DMS 273 treated with DMSO at 0.1 percent for 48 hours (cell line): Measurements from ENCODE around the gene ITGA5.

ENCODE experiments used
- DNase-seq: peaks from one replicate; lab custom pipeline; 2025; lab: John Stamatoyannopoulos, UW

The ITGA5 gene

DNA sequence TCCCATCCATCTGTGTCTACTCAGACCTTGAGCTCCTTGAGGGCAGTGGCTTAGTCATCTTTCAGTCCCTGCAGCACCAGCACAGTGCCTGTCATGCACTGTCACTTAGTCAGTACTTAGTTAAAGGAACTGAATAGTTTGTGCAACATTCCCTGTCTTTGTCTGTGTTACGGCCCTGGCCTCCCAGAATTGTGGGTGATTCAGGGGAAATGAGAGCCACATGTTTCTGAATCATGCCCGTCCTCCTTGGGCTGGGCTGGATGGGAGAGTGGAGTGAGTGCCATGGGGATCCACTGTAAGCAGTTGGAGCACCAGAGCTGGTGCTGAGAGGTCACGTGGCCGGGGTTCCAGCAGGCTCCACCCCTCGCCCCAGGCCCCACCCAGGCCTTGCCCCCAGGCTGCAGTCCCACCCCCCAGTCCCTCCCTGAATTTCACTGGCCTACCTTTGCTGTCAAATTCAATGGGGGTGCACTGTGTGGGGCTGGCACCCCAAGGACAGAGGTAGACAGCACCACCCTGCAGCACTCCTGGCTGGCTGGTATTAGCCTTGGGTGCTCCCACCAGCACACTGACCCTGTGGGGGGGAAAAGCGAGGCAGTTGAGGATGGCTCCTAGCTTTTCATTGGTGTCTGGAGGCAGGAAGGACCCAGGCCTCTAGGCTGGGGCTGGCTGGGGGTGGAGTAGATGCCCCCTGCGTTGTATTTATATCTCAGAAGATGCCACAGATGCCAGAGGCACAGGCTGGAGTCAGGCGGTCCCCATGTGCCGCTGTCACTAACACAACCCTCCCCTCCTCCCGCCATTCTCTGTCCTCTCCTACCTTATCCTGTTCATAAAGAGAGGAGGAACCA, 7.5 kb downstream of the ITGA5 start:
- no peak for DNase-seq

DNA sequence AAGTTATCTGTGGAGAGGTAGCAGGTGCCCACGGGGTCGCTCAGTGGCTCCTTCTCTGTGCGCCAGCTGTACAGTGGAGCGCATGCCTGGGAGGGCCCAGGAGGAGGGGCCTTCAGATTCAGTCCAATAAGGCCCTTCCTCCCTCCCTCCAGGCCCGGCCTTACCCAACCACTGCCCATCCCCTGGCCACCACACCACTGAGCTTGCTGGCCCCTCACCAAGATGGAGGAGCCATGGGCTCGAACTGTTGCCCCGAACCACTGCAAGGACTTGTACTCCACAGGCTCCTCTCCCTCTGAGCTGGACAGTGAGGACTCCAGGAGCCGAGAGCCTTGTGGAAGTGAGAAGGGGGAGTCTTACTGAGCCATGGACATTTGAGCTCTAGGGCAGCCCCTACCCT, 9.8 kb downstream of the ITGA5 start:
- DNase-seq: no peak

DNA sequence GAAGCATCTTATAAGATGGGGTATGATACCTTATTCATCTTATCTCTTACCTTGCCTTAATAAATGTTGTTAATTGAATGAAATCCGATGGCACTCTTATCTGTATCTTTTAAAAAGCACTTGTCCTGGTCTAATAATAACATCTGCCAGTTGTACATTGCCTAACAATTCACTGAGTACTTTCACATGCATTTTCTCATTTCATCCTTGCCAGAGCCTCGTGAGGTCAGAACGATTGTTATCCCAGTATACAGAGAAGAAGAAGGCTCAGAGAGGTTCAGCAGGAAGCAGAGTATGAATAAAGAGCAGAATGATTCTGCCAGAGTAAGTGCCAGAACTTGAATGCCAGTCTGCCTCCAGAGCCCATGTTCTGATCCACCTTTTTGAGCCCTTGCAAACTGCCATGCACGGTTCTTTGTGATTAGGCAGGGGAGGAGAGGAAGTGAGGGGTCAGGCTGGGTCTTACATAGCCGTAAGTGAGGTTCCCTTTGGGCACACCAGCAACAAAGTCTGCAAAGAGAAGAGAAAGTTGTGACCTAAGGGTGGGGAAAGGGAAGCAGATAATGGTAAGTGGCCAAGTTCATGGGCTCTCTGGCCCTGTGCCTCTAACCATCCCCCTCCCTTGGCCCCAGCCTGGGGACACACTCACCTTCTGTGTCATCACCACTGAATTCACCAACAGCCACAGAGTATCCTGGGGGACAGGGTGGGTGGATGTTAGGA, 11.7 kb downstream of the ITGA5 start:
- no peak for DNase-seq

GRCh38 chr12:54405573-54405972, 13.5 kb downstream of the ITGA5 start:
- no peak for DNase-seq

- DNase-seq: no peak
Observed at GRCh38 chr12:54405106-54405505, 14.0 kb downstream of the ITGA5 start.

- no peak for DNase-seq
Observed at GRCh38 chr12:54404061-54405004, 14.7 kb downstream of the ITGA5 start.

DNA sequence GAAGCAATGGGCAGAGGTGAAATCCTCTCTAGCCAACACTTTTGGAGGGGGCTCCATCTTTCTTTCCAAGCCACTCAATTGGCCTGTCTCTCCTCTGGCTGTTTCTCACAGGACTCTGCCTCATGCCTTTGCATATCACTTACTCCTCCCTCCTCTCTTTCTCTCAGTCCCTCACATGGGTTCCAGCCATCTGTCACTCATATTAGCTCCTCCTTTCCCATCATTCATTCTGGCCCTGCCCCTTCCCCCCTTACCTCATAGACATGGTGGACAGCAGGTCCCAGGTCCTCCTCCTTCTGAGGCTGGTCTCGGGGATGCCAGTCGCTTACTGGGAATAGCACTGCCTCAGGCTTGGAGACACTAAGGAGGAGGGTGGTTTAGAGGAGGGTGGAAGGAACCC, 17.9 kb downstream of the ITGA5 start:
- DNase-seq: no peak

GRCh38 chr12:54398995-54399793, 19.9 kb downstream of the ITGA5 start:
- DNase-seq: no peak

GRCh38 chr12:54398218-54398617, 20.8 kb downstream of the ITGA5 start:
- DNase-seq: no peak

- DNase-seq: no peak
Observed at GRCh38 chr12:54397157-54397556, 21.9 kb downstream of the ITGA5 start.

GRCh38 chr12:54395545-54395944, 23.5 kb downstream of the ITGA5 start:
- DNase-seq: no peak

GRCh38 chr12:54394986-54395385, 24.1 kb downstream of the ITGA5 start:
- DNase-seq: no peak

- no peak for DNase-seq
Observed at GRCh38 chr12:54394281-54394719, 24.8 kb downstream of the ITGA5 start.

GRCh38 chr12:54393743-54394142, 25.3 kb downstream of the ITGA5 start:
- DNase-seq: no peak

DNA sequence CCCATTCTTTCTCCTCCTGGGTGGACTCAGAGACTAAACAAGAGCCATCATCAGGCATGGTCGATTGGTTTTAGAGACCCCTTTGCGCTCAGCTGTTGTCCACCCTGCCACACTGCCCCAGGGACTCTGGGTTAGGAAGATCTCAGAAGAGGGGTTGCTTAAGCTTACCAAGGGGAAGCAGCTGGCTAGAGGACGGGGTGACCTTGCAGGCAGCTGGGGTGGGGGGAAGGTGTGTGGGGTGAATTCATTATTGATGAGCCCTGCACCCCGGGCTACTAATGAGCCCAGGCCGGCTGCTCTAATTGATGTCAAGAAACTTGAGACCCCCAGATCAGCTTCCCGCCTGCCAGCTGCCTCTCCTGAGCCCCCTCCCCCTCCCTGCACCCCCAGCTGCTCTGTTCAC, 25.9 kb downstream of the ITGA5 start:
- DNase-seq: no peak

DNA sequence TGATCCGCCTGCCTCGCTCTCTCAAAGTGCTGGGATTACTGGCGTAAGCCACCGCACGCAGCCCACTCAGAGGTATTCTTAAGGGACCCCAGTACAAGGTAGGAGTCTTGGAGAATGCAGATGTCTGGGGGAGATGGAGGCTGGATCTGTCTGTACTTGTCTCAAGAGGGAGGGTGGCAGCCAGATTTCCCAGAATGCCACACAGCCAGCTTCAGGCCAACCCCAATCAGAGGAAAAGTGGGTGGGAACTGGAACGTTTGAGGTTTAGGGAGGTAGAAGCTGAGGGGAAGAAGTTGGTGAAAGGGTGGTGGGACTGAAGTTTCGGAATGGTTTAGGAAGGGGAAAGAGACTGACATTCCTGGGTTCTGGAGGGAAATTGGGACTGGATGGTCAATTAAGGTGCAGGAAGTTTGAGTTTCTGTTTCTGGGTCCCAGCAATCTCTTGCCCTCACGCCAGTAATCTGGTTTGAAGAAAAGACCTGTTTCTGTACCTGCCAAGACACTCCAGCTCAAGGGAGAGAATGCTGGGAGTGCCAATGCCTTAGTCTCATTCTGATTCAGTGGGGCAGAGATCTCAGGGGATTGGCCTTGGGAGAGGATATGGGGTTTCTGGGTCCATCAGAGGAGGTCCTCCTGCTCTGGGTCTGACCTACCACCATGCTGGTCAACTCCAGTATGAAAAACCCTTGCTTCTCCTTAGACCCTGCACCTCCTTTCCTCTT, 26.4 kb downstream of the ITGA5 start:
- no peak for DNase-seq

- DNase-seq: no peak
Observed at GRCh38 chr12:54390668-54391551, 28.2 kb downstream of the ITGA5 start.

DNA sequence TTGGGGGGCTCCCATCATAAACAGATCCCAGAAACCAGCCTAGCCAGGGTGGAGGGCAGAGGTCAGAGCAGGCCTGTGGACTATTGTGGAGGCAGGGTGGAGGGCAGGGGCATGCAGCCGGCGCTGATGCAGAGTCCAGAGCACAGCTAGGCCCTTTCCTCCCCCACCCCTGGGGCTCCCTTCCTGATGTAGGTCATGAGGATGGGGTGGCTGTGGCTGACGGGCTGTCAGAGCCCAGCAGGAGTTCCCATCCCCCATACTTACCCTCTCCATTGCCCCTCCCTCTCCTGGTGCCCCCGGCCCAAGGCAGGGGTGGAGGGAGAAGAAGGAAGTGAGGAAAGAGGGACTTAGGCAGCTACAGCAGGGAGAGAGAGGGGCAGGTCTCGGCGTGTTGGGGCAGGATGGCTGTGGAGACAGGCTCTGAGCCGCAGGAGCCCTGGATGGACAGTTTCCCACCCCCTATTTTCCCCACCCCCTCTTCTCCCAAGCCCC, 28.8 kb downstream of the ITGA5 start:
- DNase-seq: no peak

DNA sequence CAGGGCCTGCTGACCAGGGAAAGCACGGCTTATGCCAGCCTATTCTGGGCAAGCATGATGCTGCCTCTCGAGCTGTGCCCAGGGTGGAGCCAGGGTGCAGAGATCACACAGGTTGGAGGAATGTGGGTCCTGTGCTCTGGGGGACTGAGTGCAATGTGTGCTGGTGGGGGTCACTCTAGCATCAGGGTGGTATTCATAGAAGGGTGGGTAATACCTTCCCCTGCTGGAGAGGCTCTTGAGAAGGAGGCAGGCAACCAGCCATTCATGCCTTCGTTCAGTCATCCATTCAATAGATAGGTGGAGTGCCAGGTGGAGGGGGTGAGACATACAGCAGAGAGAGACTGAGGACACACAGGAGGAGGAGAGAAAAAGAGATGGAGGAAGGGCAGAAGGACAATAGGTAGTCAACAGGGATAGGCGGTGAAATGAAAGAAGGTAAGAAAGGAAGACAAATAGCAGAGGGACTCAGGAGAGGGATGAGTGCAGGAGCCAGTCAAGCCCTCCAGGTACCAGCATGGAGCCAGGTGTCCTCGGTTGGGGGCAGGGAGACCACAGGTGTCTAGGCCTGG, 29.4 kb downstream of the ITGA5 start:
- DNase-seq: no peak
